ENCODE data around the gene ARHGEF25.
"Not testable (repeated sequence)": the region's sequence is repeated elsewhere in the genome, so short reads cannot be mapped to it uniquely, and the experiment has no call there.

DNA sequence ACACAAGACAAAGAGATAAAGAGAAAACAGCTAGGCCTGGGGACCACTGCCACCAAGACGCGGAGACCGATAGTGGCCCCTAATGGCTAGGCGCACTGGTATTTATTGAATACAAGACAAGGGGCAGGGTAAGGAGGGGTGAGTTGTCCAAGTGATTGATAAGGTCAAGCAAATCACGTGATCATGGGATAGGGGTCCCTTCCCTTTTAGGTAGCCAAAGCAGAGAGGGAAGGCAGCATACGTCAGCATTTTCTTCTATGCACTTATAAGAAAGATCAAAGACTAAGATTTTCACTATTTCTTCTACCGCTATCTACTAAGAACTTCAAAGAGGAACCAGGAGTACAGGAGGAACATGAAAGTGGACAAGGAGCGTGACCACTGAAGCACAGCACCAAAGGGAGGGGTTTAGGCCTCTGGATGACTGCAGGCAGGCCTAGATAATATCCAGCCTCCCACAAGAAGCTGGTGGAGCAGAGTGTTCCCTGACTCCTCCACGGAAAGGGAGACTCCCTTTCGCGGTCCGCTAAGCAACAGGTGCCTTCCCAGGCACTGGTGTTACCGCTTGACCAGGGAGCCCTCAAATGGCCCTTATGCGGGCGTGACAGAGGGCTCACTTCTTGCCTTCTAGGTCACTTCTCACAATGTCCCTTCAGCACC, 22.2 kb upstream of the ARHGEF25 start:
- TF ChIP-seq, protein P1, sequence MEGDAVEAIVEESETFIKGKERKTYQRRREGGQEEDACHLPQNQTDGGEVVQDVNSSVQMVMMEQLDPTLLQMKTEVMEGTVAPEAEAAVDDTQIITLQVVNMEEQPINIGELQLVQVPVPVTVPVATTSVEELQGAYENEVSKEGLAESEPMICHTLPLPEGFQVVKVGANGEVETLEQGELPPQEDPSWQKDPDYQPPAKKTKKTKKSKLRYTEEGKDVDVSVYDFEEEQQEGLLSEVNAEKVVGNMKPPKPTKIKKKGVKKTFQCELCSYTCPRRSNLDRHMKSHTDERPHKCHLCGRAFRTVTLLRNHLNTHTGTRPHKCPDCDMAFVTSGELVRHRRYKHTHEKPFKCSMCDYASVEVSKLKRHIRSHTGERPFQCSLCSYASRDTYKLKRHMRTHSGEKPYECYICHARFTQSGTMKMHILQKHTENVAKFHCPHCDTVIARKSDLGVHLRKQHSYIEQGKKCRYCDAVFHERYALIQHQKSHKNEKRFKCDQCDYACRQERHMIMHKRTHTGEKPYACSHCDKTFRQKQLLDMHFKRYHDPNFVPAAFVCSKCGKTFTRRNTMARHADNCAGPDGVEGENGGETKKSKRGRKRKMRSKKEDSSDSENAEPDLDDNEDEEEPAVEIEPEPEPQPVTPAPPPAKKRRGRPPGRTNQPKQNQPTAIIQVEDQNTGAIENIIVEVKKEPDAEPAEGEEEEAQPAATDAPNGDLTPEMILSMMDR (IDR thresholded peaks at IDR 0.05), result not testable (repeated sequence)
- TF ChIP-seq POLR2A (IDR thresholded peaks at IDR 0.05), result not testable (repeated sequence)

All from vagina (tissue), 2 donors.